K562 (cell line): ENCODE data around the gene PITPNC1. TPM values are rescaled to one million over a fixed set of nuclear protein-coding genes. Genes with fewer than 3 reads are reported as not detected.

ENCODE experiments used
- ATAC-seq: fragments of 200-7000 bp; cut with Tn5 transposase; 3 replicates; pipeline ENCODE4 v1.9.1; 2020; ENCODE audit warnings: moderate library complexity
- BruUV-seq: library from RNA; stranded (reverse); fragments of 400-500 nt; replicated peaks from 2 replicates; lab custom pipeline; 2021; lab: Mats Ljungman, UMichigan
- CTCF ChIA-PET: fragments of 300-600 bp; formaldehyde crosslinking; extraction: SDS; loops from one replicate; lab custom pipeline; 2021; ENCODE audit warnings: low intra/inter-chr PET ratio; lab: Yijun Ruan, JAX
- POLR2A ChIA-PET: fragments of 300-600, 350-650 bp; sonication (Branson Sonifier 250); formaldehyde crosslinking; extraction: SDS; loops from one replicate; lab custom pipeline; 2021; ENCODE audit warnings: antibody characterized with exemption, inconsistent platforms; lab: Yijun Ruan, JAX
- DNase-seq, 4 experiments: peaks; one replicate each; pipeline versions ENCODE4 v3.0.0 to v3.0.0-alpha.2; 2011 to 2018; ENCODE audit warnings: low spot score in 3 of 4, mixed read lengths in 3 of 4; ENCODE audit errors: extremely low read depth in 1 of 4
- FAIRE-seq: peaks from 2 replicates; lab custom pipeline; 2011; peaks lifted over from hg19 to GRCh38; lab: Jason Lieb, UNC
- H2AFZ ChIP-seq: 2 replicates; pipeline ENCODE4 v1.6.0; 2011; ENCODE audit warnings: low read depth, low read length, control low read depth, inconsistent platforms
- H3K27ac ChIP-seq: fragments of 200-600 bp; 3 replicates; pipeline ENCODE4 v1.8.0; 2011; ENCODE audit warnings: low read depth, mild to moderate bottlenecking, control low read depth, inconsistent platforms, low read length, moderate library complexity, mixed read lengths; ENCODE audit errors: extremely low read depth
- H3K27me3 ChIP-seq, 2 experiments: fragments of 300-600 bp in 1 of 2; 2 replicates in 1 of 2; 3 replicates in 1 of 2; pipeline versions ENCODE4 v1.6.0 to v1.8.0; 2011; ENCODE audit warnings: inconsistent platforms in 2 of 2, low read length in 2 of 2, mild to moderate bottlenecking in 1 of 2, mixed read lengths in 1 of 2, moderate library complexity in 1 of 2; ENCODE audit not compliant: control insufficient read depth in 2 of 2, insufficient read depth in 2 of 2
- H3K36me3 ChIP-seq: fragments of 300-600 bp; 3 replicates; pipeline ENCODE4 v1.8.0; 2011; ENCODE audit warnings: mild to moderate bottlenecking, low read length, inconsistent platforms; ENCODE audit not compliant: control insufficient read depth, insufficient read depth
- H3K4me1 ChIP-seq, 2 experiments: fragments of 200-600 bp in 1 of 2; replicated peaks in 1 of 2; 2 replicates in 1 of 2; 3 replicates in 1 of 2; pipeline versions ENCODE4 v1.5.1 to v1.8.0; 2011; ENCODE audit warnings: inconsistent platforms in 2 of 2, low read length in 2 of 2, mild to moderate bottlenecking in 1 of 2, mixed read lengths in 1 of 2, moderate library complexity in 1 of 2; ENCODE audit not compliant: control insufficient read depth in 2 of 2, insufficient read depth in 2 of 2
- H3K4me2 ChIP-seq: 2 replicates; pipeline ENCODE4 v1.6.1; 2011; ENCODE audit warnings: low read length, control low read depth, inconsistent platforms, mixed read lengths; ENCODE audit not compliant: insufficient read depth
- H3K4me3 ChIP-seq: fragments of 200-600 bp; sonication (generic), shearing (Covaris generic); 2 replicates; pipeline ENCODE4 v1.5.1; 2016; ENCODE audit warnings: control low read depth, inconsistent platforms
- H3K79me2 ChIP-seq: fragments of 200-600 bp; 3 replicates; pipeline ENCODE4 v1.8.0; 2011; ENCODE audit warnings: low read length, inconsistent platforms; ENCODE audit not compliant: control insufficient read depth, insufficient read depth
- H3K9ac ChIP-seq, 2 experiments: 2 replicates each; pipeline versions ENCODE4 v1.6.0 to v1.6.1; 2011; ENCODE audit warnings: low read depth in 2 of 2, low read length in 2 of 2, control low read depth in 1 of 2, inconsistent platforms in 1 of 2, mild to moderate bottlenecking in 1 of 2, mixed read lengths in 1 of 2; ENCODE audit not compliant: insufficient read depth in 1 of 2
- H3K9me1 ChIP-seq: one replicate; pipeline ENCODE4 v1.6.0; 2011; ENCODE audit warnings: inconsistent platforms, mild to moderate bottlenecking, low read length, moderate library complexity; ENCODE audit not compliant: control insufficient read depth, insufficient read depth
- H3K9me3 ChIP-seq: replicated peaks from 2 replicates; pipeline ENCODE4 v1.5.1; 2011; ENCODE audit warnings: low read depth, low read length, inconsistent platforms; ENCODE audit not compliant: control insufficient read depth, insufficient read depth
- H4K20me1 ChIP-seq: replicated peaks from 2 replicates; pipeline ENCODE4 v1.6.1; 2011; ENCODE audit warnings: low read length, inconsistent platforms, mixed read lengths; ENCODE audit not compliant: control insufficient read depth, insufficient read depth
- BRCA1 ChIP-seq, 2 experiments: fragments of 450-650 bp in 1 of 2; sonication (generic) in 1 of 2; formaldehyde crosslinking in 1 of 2; IDR thresholded peaks; 2 replicates each; pipeline versions ENCODE4 v1.5.0 to v1.6.1; 2017 to 2020; ENCODE audit warnings: mild to moderate bottlenecking in 1 of 2, missing genetic modification reagents in 1 of 2
- HDGF ChIP-seq: fragments of 450-650 bp; IDR thresholded peaks from 2 replicates; pipeline ENCODE4 v1.6.1; 2016
- SRSF3 ChIP-seq: fragments of 200-400 bp; formaldehyde crosslinking; IDR thresholded peaks from 2 replicates; pipeline ENCODE4 v1.6.1; 2016; ENCODE audit warnings: mild to moderate bottlenecking, low read length, moderate library complexity; ENCODE audit not compliant: insufficient read depth
- ZNF766 ChIP-seq: fragments of 200-800 bp; sonication (Bioruptor generic); conservative IDR thresholded peaks from 2 replicates; pipeline ENCODE4 v1.6.1; 2016; ENCODE audit warnings: missing genetic modification characterization, missing compliant biosample characterization
- WGBS: fragments of 100-300 bp; shearing (Covaris generic); methylation state at CpG from one replicate; pipeline ENCODE4 v1.1.6; 2016; ENCODE audit warnings: low coverage, mixed read lengths; ENCODE audit not compliant: insufficient coverage; ENCODE audit errors: missing lambda C conversion rate; 5-methylcytosine and 5-hydroxymethylcytosine counted together
- in situ Hi-C: fragments of 300-500 bp; cut with MboI; formaldehyde crosslinking; loops from 4 replicates; pipeline ENCODE4 v1.15.0; 2018; ENCODE audit warnings: inconsistent platforms, mixed read lengths
- intact Hi-C: fragments of 100-400 bp; cut with micrococcal nuclease; formaldehyde crosslinking; loops from 2 replicates; pipeline ENCODE4 v1.14.2; 2022
- polyA plus RNA-seq, 8 experiments: library from polyadenylated mRNA; depleted of rRNA in 4 of 8; stranded (reverse) in 5 of 8; unstranded in 3 of 8; fragments of >200 nt; fragmentation: Nextera tagmentation in 2 of 8; fragmentation: Illumina TruSeq in 1 of 8; extraction: Ambion mirVana in 2 of 8; extraction: Trizol in 1 of 8; gene quantifications; 2 replicates each; pipeline versions ENCODE4 v1.2.1 to v1.2.3, GENCODE V29; 2011 to 2014; ENCODE audit warnings: inconsistent platforms in 1 of 8, missing spikeins in 1 of 8
- total RNA-seq, 7 experiments: library from RNA; depleted of rRNA in 6 of 7; stranded (reverse); fragments of >200 nt in 6 of 7; fragmentation: Illumina TruSeq in 2 of 7; extraction: Trizol in 2 of 7; gene quantifications; 2 replicates each; pipeline versions ENCODE4 v1.2.1 to v1.2.3, GENCODE V29; 2011 to 2021; ENCODE audit warnings: low replicate concordance in 1 of 7
- TF ChIP-seq, protein P1 (sequence below): fragments of 200-400 bp; formaldehyde crosslinking; IDR thresholded peaks from 2 replicates; pipeline ENCODE4 v1.6.1; 2017; ENCODE audit warnings: mild to moderate bottlenecking, low read depth, low read length, moderate library complexity
- TF ChIP-seq, protein P2 (sequence below): sonication (generic); formaldehyde crosslinking; IDR thresholded peaks from 2 replicates; pipeline ENCODE4 v1.8.0; 2022; ENCODE audit warnings: missing genetic modification reagents, mild to moderate bottlenecking, borderline replicate concordance

PITPNC1 gene
- total and polyA plus RNA-seq, 9 of the 15 experiments (the other 6 are each of a cell fraction or from before 2014, with no cell fraction given), result 0.11 to 1.1 (median 0.65) TPM

DNA sequence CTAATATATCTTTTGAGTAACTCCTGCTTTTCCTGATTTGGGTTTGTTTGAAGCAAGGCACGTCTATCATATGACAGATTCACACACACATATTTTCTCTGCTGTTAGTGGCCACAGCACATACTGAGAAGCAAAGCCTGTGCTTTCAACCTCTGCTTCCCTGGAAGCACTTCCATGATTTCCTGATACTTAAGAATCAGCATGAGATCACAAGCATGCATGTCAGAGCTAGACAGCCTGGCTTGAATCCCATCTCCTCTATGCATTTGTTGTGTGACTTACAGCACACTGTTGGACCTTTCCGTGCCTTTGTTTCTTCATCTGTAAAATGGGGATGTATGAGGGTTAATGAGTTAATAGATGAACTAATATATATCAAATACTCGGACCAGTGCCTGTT lies 189.6 kb downstream of the PITPNC1 start:
- Histone ChIP-seq H3K27ac (no peak overlapping the region), H3K36me3 (no peaks in the 10 kb centered on the region), H3K9me3 (no peaks in the 10 kb centered on the region), H3K4me3 (no peak overlapping the region), H4K20me1 (no peaks in the 10 kb centered on the region; the same call in 1 of the 2 replicates), H3K27me3 (peaks cover 20 to 41% of the 10 kb centered on the region in 2 experiments; a peak in 4 of 5 replicates), H3K9me1 (no peaks in the 10 kb centered on the region), H3K79me2 (no peaks in the 10 kb centered on the region), H2AFZ (no peak overlapping the region), H3K9ac (no peak overlapping the region), H3K4me1 (no peaks in the 10 kb centered on the region), H3K4me2 (no peak overlapping the region)
- ATAC-seq (no peak), DNase-seq (no peak), FAIRE-seq (no peak)
- intact Hi-C loops (no loop called here), in situ Hi-C loops (no loop called here)
- ChIA-PET POLR2A (no interaction called here), CTCF (no interaction called here)
- no peak for TF ChIP-seq ZNF766
- no peak for TF ChIP-seq HDGF
- TF ChIP-seq, protein P1, sequence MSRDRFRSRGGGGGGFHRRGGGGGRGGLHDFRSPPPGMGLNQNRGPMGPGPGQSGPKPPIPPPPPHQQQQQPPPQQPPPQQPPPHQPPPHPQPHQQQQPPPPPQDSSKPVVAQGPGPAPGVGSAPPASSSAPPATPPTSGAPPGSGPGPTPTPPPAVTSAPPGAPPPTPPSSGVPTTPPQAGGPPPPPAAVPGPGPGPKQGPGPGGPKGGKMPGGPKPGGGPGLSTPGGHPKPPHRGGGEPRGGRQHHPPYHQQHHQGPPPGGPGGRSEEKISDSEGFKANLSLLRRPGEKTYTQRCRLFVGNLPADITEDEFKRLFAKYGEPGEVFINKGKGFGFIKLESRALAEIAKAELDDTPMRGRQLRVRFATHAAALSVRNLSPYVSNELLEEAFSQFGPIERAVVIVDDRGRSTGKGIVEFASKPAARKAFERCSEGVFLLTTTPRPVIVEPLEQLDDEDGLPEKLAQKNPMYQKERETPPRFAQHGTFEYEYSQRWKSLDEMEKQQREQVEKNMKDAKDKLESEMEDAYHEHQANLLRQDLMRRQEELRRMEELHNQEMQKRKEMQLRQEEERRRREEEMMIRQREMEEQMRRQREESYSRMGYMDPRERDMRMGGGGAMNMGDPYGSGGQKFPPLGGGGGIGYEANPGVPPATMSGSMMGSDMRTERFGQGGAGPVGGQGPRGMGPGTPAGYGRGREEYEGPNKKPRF, result no peak
- TF ChIP-seq, protein P2, sequence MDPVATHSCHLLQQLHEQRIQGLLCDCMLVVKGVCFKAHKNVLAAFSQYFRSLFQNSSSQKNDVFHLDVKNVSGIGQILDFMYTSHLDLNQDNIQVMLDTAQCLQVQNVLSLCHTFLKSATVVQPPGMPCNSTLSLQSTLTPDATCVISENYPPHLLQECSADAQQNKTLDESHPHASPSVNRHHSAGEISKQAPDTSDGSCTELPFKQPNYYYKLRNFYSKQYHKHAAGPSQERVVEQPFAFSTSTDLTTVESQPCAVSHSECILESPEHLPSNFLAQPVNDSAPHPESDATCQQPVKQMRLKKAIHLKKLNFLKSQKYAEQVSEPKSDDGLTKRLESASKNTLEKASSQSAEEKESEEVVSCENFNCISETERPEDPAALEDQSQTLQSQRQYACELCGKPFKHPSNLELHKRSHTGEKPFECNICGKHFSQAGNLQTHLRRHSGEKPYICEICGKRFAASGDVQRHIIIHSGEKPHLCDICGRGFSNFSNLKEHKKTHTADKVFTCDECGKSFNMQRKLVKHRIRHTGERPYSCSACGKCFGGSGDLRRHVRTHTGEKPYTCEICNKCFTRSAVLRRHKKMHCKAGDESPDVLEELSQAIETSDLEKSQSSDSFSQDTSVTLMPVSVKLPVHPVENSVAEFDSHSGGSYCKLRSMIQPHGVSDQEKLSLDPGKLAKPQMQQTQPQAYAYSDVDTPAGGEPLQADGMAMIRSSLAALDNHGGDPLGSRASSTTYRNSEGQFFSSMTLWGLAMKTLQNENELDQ (CRISPR knock-in tag), result no peak
- TF ChIP-seq BRCA1 (IDR thresholded peaks at IDR 0.05), result no peak
- TF ChIP-seq BRCA1 (CRISPR knock-in tag; IDR thresholded peaks at IDR 0.05), result no peak
- no peak for TF ChIP-seq SRSF3
- WGBS, result 0% methylated on average over 3 of the region's 3 CpGs
- no TSS peak for BruUV-seq
